Liver (tissue), 9 donors: Measurements from ENCODE around the gene MUSK. TPM values are rescaled to one million over a fixed set of nuclear protein-coding genes. Genes with fewer than 3 reads are reported as not detected.

Source experiments
- DNase-seq: peaks from one replicate; pipeline ENCODE4 v3.0.0-alpha.2; 2017; ENCODE audit warnings: low spot score
- H3K27ac ChIP-seq, 2 donors: one replicate each; pipeline ENCODE4 v1.7.0; 2013; ENCODE audit warnings: inconsistent platforms in 2 of 2, low read length in 2 of 2, control low read depth in 1 of 2, low read depth in 1 of 2, mild to moderate bottlenecking in 1 of 2
- H3K27me3 ChIP-seq, 4 donors: one replicate each; pipeline versions ENCODE4 v1.6.1 to v1.7.0; 2013; ENCODE audit warnings: low read length in 3 of 4, inconsistent platforms in 1 of 4, mild to moderate bottlenecking in 1 of 4, moderate library complexity in 1 of 4; ENCODE audit not compliant: control insufficient read depth in 4 of 4, insufficient read depth in 4 of 4
- H3K36me3 ChIP-seq, 4 donors: one replicate each; pipeline versions ENCODE4 v1.6.1 to v1.7.0; 2013; ENCODE audit warnings: low read length in 3 of 4, mild to moderate bottlenecking in 3 of 4, low read depth in 1 of 4, moderate library complexity in 1 of 4; ENCODE audit not compliant: control insufficient read depth in 4 of 4, insufficient read depth in 3 of 4
- H3K4me1 ChIP-seq, 4 donors: one replicate each; pipeline versions ENCODE4 v1.6.1 to v1.7.0; 2013; ENCODE audit warnings: low read length in 3 of 4, mild to moderate bottlenecking in 3 of 4, moderate library complexity in 1 of 4; ENCODE audit not compliant: control insufficient read depth in 4 of 4, insufficient read depth in 4 of 4
- H3K4me3 ChIP-seq, 3 donors: one replicate each; pipeline versions ENCODE4 v1.6.1 to v1.7.0; 2013; ENCODE audit warnings: low read length in 3 of 3, control low read depth in 1 of 3, low read depth in 1 of 3, mild to moderate bottlenecking in 1 of 3
- H3K9ac ChIP-seq, 2 donors: one replicate each; pipeline ENCODE4 v1.7.0; 2013; ENCODE audit warnings: low read length in 2 of 2, mild to moderate bottlenecking in 2 of 2, moderate library complexity in 2 of 2, control low read depth in 1 of 2, low read depth in 1 of 2
- H3K9me3 ChIP-seq, 4 donors: one replicate each; pipeline versions ENCODE4 v1.6.1 to v1.7.0; 2013; ENCODE audit warnings: low read length in 3 of 4; ENCODE audit not compliant: control insufficient read depth in 4 of 4
- CTCF ChIP-seq: fragments of 150-350 bp; IDR thresholded peaks from 2 replicates; pipeline ENCODE4 v1.5.1; 2017; ENCODE audit warnings: improper control_type of control experiment, low read depth, low read length; ENCODE audit not compliant: missing input control
- EGR1 ChIP-seq, 2 donors: IDR thresholded peaks; 2 replicates each; pipeline ENCODE4 v1.6.1; 2016 to 2018; ENCODE audit warnings: antibody characterized with exemption in 2 of 2, low read depth in 2 of 2
- FOXA1 ChIP-seq: IDR thresholded peaks from 2 replicates; pipeline ENCODE4 v1.6.1; 2016; ENCODE audit warnings: antibody characterized with exemption
- FOXA2 ChIP-seq: IDR thresholded peaks from 2 replicates; pipeline ENCODE4 v1.6.1; 2016; ENCODE audit warnings: antibody characterized with exemption
- GABPA ChIP-seq, 2 donors: IDR thresholded peaks in 1 of 2; conservative IDR thresholded peaks in 1 of 2; 2 replicates each; pipeline ENCODE4 v1.6.1; 2016; ENCODE audit warnings: antibody characterized with exemption in 2 of 2, mild to moderate bottlenecking in 1 of 2, moderate library complexity in 1 of 2
- HNF4A ChIP-seq, 2 donors: conservative IDR thresholded peaks; 2 replicates each; pipeline ENCODE4 v1.6.1; 2016; ENCODE audit warnings: antibody characterized with exemption in 2 of 2, mild to moderate bottlenecking in 2 of 2
- JUND ChIP-seq, 2 donors: IDR thresholded peaks; 2 replicates each; pipeline ENCODE4 v1.6.1; 2016; ENCODE audit warnings: antibody characterized with exemption in 2 of 2
- RAD21 ChIP-seq, 2 donors: IDR thresholded peaks; 2 replicates each; pipeline ENCODE4 v1.6.1; 2016; ENCODE audit warnings: antibody characterized with exemption in 2 of 2, mild to moderate bottlenecking in 2 of 2
- REST ChIP-seq: IDR thresholded peaks from 2 replicates; pipeline ENCODE4 v1.6.1; 2016; ENCODE audit warnings: antibody characterized with exemption, mild to moderate bottlenecking
- RXRA ChIP-seq, 2 donors: IDR thresholded peaks; 2 replicates each; pipeline ENCODE4 v1.6.1; 2017 to 2018; ENCODE audit warnings: antibody characterized with exemption in 2 of 2, mild to moderate bottlenecking in 1 of 2
- SP1 ChIP-seq: IDR thresholded peaks from 2 replicates; pipeline ENCODE4 v1.6.1; 2018; ENCODE audit warnings: antibody characterized with exemption, mild to moderate bottlenecking
- YY1 ChIP-seq: IDR thresholded peaks from 2 replicates; pipeline ENCODE4 v1.6.1; 2016; ENCODE audit warnings: antibody characterized with exemption, mild to moderate bottlenecking
- ZBTB33 ChIP-seq: IDR thresholded peaks from 2 replicates; pipeline ENCODE4 v1.6.1; 2016; ENCODE audit warnings: antibody characterized with exemption
- WGBS: extraction: QIAGEN DNeasy Blood & Tissue Kit; methylation state at CpG from one replicate; pipeline ENCODE4 v1.1.7; 2013; 5-methylcytosine and 5-hydroxymethylcytosine counted together
- polyA plus RNA-seq, 2 donors: library from polyadenylated mRNA; stranded (reverse) in 1 of 2; unstranded in 1 of 2; fragments of 200-250 nt in 1 of 2; fragments of >200 nt in 1 of 2; fragmentation: Nextera tagmentation in 1 of 2; extraction: Ambion mirVana in 1 of 2; gene quantifications; one replicate each; pipeline versions ENCODE4 v1.2.1 to v1.2.3, GENCODE V29; 2013 to 2015
- total RNA-seq, 2 donors: library from RNA; depleted of rRNA; stranded (reverse); fragments of >200 nt; gene quantifications; one replicate each; pipeline ENCODE4 v1.2.3, GENCODE V29; 2014
- donor health status: healthy.
- donor health status: healthy.
- donor health status: healthy.
- donor health status: healthy.
- donor health status: healthy.

MUSK gene
- total and polyA plus RNA-seq, 4 donors, result 0.05 to 0.17 (median 0.10) TPM; not detected in 1

DNA sequence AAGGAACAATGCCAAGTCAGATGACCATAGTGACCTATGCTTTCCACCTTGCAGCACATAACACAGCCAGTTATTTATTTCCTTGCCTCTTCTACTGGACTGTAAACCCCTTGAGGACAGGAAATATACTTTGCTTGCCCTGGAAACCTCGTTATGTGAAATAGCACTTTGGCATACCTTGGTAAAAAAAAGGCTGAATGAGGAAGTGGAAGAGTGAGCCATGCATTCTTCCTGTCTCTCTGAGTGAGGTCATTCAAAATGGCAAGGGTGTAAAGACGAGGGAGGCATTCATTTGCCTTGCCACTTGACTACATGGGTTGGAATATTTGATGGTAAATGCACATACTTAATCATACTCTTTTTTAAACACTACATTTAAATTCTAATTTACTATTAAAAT is 46.2 kb upstream of the MUSK start (continued):
- TF ChIP-seq REST (no peak), GABPA (IDR thresholded peaks at IDR 0.05 in 1 of 2, conservative IDR thresholded peaks at IDR 0.05 in 1 of 2) (no peak)

DNA sequence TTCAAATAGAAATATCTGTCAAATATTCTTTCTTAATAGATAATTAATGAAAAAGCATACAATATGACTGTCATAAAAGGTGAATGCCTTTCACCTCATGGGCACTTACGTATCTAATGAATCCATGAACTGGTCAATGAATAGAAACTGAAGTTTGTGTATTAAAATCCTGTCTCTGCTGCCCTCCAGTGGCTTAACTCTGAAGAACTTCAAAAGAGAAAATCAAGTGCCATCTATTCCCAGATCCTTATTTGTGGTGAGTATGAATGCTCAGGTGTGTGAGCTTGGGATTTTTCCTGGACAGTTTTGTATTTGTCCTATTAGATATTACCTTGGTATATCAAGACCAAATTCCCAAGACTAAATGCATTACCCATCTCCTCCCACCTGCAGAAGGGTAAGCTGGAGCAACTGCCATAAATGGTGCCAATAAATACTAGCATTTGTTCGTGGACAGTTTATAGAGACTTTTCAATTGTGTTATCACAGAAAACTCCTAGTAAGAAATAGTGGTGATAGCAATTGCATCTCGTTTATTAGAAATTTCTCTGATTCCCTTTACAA is 45.0 kb upstream of the MUSK start:
- Histone ChIP-seq H3K4me3 (no peak overlapping the region), H3K4me1 (no peaks in the 10 kb centered on the region), H3K27me3 (no peaks in the 10 kb centered on the region), H3K36me3 (no peaks in the 10 kb centered on the region), H3K9me3 (no peaks in the 10 kb centered on the region), H3K27ac (no peak overlapping the region), H3K9ac (no peak overlapping the region)
- TF ChIP-seq REST (no peak), RXRA (IDR thresholded peaks at IDR 0.05) (no peak), EGR1 (IDR thresholded peaks at IDR 0.05; ENCODE audit: low read depth in 2 of 2) (no peak), JUND (IDR thresholded peaks at IDR 0.05) (no peak), RAD21 (IDR thresholded peaks at IDR 0.05) (peak; percentile 87 to 93), SP1 (no peak), FOXA2 (no peak), HNF4A (conservative IDR thresholded peaks at IDR 0.05) (no peak), ZBTB33 (no peak), FOXA1 (no peak), CTCF (peak; percentile 80), YY1 (no peak)
- DNase-seq, result no peak
- 30% methylated on average over 3 of the region's 3 CpGs for WGBS
